ENCODE data around the gene PACSIN2.
A peak's percentile ranks its signal among the peaks of the same experiment; 100 is the strongest.

Gene PACSIN2

DNA sequence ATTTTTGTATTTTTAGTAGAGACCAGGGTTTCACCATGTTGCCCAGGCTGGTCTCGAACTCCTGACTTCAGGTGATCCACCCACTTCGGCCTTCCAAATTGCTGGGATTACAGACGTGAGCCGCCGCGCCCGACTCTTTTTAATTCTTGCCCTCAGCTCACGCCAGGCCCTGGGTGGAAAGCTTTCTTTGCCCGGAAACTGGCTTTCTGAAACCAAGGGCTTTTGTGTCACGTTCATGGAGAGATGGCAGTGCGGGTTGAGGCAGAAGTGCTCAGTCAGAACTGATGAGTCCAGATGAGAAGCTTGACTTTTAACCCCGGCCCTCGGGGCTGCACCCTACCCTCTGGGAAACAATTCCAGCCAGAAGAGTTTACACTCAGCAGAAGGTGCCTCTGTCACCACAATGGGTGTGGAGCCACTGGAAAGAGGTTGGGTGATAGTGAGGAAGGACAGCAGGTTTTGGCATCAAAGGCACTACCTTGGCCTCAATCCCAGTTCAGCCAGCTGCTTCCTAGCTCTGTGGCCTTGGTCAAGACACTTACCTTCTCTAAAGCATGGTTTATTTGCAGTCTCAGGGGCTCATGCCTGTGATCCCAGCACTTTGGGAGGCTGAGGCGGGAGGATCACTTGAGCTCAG is 157.0 kb downstream of the PACSIN2 start:
- TF ChIP-seq ZFX (IDR thresholded peaks at IDR 0.05; ENCODE audit: borderline replicate concordance), result no peak
- TF ChIP-seq, protein P1, sequence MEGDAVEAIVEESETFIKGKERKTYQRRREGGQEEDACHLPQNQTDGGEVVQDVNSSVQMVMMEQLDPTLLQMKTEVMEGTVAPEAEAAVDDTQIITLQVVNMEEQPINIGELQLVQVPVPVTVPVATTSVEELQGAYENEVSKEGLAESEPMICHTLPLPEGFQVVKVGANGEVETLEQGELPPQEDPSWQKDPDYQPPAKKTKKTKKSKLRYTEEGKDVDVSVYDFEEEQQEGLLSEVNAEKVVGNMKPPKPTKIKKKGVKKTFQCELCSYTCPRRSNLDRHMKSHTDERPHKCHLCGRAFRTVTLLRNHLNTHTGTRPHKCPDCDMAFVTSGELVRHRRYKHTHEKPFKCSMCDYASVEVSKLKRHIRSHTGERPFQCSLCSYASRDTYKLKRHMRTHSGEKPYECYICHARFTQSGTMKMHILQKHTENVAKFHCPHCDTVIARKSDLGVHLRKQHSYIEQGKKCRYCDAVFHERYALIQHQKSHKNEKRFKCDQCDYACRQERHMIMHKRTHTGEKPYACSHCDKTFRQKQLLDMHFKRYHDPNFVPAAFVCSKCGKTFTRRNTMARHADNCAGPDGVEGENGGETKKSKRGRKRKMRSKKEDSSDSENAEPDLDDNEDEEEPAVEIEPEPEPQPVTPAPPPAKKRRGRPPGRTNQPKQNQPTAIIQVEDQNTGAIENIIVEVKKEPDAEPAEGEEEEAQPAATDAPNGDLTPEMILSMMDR (IDR thresholded peaks at IDR 0.05), result no peak

GRCh38 chr22:42856865-42857704 is 157.9 kb downstream of the PACSIN2 start, which contains the start of gene ARFGAP3:
TSS of gene ARFGAP3 (minus strand) at chr22:42857273. CDS start at chr22:42857182, 91 bp downstream.
- peak within 1 kb of the TSS; percentile 80 for H3K27ac ChIP-seq
- TF ChIP-seq ZFX (IDR thresholded peaks at IDR 0.05; ENCODE audit: borderline replicate concordance), result no peak
- TF ChIP-seq, protein P1 (IDR thresholded peaks at IDR 0.05), result no peak

More for the DNA sequence above, 157.0 kb downstream of the PACSIN2 start:
- H3K27ac ChIP-seq, result peak overlapping the region; percentile 80

DNA sequence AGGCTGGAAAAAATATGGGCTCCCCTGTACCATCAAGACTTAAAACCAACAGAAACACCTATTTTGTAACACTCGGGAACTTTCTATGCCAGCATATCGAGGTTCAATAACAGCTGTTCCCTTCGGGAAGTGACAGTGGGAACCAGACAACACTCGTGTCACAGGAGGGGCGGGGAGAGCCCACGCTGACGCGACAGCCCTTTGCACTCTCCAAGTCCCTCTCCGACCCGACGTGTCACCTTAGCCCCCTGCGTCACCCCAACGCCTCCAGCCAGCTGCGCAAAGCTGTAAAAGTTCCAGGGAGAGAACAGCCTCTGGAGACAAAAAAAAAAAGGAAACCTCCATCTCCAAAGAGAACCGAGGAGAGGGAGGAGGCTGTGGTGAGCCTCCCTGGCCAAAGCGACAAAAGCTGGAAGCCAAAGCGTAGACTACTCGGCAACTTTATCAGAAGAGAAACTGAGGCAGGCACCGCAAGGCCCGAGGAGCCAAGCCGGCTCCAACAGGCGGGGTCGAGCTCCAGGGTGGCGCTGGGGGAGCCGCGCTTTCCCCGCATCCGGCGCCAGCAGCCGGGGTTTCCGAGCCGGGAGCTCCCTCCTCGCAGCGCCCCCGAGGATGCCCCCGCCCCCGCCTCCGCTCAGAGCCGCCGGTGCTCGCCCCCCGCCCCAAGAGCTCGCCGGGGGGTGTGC is 158.6 kb downstream of the PACSIN2 start:
- TF ChIP-seq, protein P1 (IDR thresholded peaks at IDR 0.05), result no peak
- no peak for TF ChIP-seq ZFX (IDR thresholded peaks at IDR 0.05; ENCODE audit: borderline replicate concordance)

DNA sequence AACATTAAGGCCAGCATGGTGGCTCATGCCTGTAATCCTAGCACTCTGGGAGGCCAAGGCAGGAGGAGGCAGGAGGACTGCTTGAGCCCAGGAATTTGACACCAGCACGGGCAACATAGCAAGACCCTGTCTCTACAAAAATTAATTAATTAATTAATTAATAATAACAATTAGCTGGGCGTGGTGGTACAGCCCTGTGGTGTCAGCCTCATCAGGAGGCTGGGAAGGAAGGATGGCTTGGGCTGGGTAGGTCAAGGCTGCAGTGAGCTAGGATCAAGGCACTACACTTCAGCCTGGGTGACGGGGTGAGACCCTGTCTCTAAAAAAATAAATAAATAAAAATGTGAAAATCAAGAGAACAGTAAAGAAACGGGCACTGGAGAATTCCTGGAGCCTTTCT is 159.2 kb downstream of the PACSIN2 start:
- TF ChIP-seq, protein P1 (IDR thresholded peaks at IDR 0.05), result no peak
- no peak for TF ChIP-seq ZFX (IDR thresholded peaks at IDR 0.05; ENCODE audit: borderline replicate concordance)
- H3K27ac ChIP-seq, result no peak overlapping the region

More for the DNA sequence above, 158.6 kb downstream of the PACSIN2 start:
- H3K27ac ChIP-seq, result peak overlapping the region; percentile 80

GRCh38 chr22:42855211-42855610 is 159.7 kb downstream of the PACSIN2 start:
- H3K27ac ChIP-seq, result no peak overlapping the region
- TF ChIP-seq, protein P1 (IDR thresholded peaks at IDR 0.05), result no peak
- no peak for TF ChIP-seq ZFX (IDR thresholded peaks at IDR 0.05; ENCODE audit: borderline replicate concordance)

DNA sequence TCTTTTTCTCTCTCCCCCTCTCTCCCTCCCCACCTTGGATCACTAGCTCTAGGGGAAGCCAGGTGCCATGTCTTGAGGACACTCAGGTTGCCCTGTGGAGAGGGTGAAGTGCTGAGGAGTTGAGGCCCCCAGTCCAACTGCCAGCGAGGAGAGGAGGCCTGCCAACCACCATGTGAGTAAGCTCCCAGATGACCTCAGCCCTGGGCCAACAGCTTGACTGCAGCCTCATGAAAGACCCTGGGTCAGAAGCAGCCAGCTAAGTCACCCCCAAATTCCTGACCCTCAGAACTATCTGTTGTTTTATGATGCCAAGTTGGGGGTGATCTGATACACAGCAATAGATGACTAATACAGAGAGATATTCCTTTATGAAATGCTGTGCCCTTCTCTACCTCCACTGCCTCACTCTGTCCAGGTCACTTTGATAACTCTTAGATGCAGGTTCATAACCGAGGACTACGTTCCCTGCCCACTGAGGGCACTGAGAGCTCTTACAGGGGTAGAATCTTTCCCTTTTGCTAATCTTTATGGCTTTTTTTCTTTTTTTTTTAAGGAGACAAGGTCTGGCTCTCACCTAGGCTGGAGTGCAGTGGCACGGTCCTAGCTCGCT is 165.9 kb downstream of the PACSIN2 start:
- H3K27ac ChIP-seq, result no peak overlapping the region
- TF ChIP-seq, protein P1 (IDR thresholded peaks at IDR 0.05), result no peak
- TF ChIP-seq ZFX (IDR thresholded peaks at IDR 0.05; ENCODE audit: borderline replicate concordance), result no peak
